D341Med (cell line): Measurements from ENCODE around the gene ZNF865.

Source experiments
- DNase-seq: peaks from one replicate; pipeline ENCODE4 v3.0.0; 2012; ENCODE audit warnings: low spot score

ZNF865 gene

DNA sequence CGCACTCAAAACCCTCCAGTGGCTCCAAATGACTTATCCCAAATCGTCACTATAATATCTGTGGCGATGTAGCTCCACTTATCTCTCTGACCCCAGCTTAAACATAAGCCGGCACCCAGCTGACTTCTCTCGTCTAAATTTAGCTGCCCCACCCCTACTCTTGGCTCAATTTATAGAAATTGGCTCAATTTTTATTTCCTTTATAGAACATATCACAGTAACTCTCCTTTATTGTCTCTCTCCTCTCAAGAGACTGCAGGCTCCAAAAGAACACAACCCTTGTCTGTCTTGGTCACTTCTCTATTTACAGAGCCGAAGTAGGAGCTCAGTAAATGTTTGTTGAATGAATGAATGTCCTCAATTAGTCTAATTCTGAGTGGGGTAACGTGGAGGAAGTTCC is 18.1 kb downstream of the ZNF865 start:
- no peak for DNase-seq

DNA sequence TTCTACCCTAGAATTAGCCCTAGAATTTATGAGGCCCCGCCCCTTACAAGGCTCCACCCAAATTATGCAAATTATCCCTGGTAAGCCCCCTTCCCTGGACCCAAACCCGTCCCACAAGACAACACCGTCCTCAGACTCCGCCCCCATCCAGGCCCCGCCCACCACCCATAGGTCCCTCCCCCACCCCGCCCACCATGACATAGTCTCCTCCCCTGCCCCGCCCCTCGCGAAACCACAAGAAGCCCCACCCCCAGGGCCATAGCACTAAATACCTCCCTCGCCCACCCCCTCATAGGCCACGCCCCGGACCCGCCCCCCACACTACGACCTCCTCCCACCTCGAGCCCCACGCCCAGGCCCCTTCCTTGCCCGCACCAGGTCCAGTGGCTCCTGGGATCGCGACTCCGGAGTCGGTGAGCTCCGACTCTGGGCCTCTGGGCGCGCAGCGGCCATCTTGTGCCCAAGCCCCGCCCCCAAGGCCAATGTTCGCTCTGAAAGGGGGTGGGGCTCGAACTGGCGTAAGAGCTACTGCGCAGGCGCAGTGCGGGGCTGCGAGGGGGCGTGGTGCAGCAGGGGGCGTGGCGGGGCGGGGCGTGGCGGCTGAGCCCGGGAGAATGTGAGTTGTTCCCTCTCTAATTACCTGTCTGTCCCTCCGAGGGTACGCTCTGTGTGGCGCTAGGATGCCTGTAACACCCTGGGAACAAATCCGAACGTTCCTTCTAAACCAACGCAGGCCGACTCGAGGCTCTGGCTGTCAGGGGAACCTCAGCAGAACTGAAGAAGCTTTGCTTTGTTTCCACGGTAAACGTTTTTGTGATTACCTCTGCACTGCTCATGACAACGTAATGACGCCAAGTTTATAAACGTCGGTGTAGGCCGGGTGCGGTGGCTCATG is 18.9 kb downstream of the ZNF865 start, which contains the start of gene ZNF784:
ZNF784 (minus strand) TSS at position 458 of the 895 bp plus-strand sequence; CDS start at position 453, 5 bp downstream.
- DNase-seq = peak; percentile 97

DNA sequence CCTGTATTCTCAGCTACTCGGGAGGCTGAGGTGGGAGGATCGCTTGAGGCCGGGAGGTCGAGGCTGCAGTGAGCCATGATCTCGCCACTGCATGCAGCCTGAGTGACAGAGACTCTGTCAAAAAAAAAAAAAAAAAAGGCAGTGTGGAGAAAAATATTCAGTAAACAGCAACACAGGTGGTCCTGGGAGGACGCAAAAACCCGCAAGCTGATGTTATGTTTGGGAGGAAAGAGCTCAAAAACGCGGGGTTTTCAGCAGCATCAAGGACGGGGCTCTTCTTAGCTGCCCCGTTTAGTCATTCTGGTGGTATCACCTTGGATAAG is 19.5 kb downstream of the ZNF865 start:
- no peak for DNase-seq

DNA sequence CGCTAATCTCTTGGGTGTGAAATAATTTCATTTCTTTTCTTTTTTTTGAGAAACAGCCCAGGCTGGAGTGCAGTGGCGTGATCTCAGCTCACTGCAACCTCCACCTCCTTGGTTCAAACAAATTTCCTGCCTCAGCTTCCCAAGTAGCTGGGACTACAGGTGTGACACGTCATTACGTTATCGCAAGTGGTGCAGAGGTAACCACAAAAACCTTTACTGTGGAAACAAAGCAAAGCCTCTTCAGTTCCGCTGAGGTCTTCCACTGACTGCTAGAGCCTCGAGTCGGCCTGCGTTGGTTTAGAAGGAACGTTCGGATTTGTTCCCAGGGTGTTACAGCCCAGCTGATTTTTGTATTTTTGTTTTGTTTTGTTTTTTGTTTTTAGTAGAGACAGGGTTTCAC is 20.9 kb downstream of the ZNF865 start:
- DNase-seq = no peak

DNA sequence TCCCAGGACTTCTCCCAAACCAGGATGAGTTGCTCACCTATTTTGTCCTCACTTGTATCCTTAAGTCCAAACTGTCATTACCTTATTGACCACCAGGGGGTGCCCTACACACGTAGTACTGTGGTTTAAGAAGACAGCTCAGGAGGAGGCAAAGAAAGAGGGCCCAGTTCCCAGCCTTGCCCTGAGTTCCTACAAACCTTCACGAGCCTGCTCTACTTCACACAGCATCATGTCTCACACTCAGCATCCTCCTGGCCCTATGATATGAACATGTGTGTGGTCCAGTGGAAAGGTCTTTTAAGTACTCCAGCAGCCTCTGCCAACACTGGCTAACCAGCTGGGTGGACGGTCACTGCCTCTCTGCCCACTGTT is 27.0 kb downstream of the ZNF865 start:
- peak; percentile 70 for DNase-seq

DNA sequence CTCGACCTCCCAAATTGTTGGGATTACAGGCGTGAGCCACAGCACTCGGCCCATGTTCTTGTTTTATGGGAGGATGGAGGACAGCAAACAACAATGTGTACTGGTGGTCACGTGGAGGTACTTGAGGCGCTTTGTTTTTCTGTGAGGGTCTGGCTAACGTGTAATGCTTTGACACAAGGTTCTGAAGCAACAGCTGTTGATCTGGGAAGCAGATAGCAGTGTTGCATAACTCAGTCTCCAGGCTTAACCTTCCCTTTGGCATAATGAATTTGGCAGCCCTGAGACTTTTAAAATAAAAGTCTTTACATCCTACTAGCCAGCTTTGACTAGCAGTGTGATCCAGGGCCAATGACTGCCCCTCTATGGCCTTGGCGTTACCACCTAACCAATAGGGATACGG is 28.4 kb downstream of the ZNF865 start:
- DNase-seq = no peak

DNA sequence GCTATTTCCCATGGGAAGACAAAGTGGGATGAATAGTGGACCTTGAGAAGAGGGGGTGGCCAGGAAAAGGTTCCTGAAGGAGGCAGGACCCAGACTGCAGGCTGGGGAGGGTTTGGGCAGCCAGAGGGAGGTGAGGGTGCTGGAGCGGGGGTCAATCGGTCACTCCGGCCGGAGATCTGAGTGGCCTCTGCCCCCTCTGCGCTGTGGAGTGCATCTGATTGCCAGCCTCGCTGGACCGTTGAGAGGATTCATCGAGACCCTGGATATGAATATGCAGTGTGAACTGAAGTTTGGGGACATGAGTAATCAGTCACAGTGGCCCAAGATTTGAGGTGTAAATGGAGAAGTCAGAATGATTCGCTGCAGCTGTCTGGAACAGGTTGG is 29.9 kb downstream of the ZNF865 start:
- DNase-seq = no peak

DNA sequence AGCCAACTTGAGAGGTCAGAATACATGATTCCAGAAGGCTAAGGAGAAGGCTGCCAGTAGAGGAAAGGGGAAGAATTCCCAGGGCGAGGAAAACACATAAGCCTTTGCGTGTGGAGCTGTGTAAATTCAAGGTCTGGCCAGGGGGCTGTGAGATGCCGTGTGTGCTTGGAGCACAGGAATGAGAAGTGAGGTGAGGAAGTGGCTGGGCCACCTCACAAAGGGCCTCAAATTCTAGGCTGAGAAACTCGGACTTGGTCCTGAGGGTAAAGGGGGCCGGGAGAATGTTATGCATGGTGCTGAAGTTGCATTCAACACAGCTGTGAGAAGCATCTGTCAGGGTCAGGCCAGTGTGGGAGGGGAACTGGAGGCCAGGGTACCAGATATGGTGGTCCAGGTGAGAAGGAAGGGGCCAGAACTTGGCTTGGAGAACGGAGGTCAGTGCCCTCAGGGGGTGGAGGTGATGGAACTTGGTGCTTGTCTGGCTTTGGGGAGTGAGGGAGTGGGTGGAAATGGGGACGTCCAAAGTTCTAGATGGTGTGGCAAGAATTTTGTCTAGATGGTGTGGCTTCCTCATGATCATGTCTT is 30.5 kb downstream of the ZNF865 start:
- no peak for DNase-seq

DNA sequence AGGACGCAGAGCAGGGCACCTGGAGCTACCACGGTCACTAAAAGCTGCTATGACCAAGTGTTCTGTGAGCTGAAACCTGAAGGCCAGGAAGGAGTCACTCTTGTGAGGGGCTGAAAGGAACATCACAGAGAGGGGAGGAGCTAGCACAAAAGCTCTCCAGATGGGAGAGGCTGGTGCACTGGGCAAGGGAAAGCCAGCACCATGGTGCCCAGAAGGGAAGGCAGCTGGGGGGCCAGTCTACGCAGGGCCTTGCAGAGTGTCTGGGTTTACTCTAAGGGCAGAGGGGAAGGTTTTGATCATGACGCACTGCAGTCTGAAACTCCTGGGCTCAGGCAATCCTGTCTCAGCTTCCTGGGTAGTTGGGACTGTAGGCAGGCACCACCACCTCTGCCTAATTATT is 31.3 kb downstream of the ZNF865 start:
- DNase-seq = no peak

DNA sequence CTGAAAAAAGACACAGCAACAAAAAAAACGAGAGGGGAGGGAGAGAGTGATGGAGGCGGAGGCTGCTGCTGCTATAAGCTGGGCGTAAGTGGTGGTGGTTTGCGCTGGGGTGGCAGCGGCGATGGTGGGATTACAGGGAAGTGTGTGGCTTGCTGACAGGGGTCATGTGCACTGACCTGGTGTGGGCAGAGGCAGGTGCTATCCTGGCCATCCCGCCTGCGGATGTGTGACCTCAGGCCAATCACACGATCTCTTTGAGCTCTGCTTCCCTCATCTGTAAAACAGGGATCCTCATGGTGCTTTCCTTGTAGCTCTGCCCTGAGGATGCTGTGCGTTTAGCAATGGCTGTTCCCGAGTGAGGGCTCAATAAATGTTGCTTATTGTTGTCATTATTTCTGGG is 32.1 kb downstream of the ZNF865 start:
- no peak for DNase-seq

DNA sequence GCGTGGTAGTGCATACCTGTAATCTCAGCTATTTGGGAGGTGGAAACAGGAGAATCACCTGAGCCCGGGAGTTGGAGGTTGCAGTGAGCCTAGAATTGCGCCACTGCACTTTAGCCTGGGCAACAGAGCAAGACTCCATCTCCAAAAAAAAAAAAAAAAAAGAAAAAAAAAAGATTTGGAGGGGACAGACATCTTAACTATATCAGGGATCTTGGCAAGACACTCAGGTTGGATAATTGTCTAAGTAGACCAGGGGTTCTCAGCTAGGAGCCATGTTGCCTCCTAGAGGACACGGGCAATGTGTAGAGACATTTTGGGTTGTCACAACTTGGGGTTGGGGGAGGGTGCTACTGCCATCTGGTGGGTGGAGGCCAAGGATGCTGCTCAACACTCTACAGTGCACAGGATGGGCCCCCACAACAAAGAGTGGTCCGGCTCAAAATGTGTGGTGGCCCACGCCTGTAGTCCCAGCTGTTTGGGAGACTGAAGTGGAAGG is 33.5 kb downstream of the ZNF865 start:
- no peak for DNase-seq

DNA sequence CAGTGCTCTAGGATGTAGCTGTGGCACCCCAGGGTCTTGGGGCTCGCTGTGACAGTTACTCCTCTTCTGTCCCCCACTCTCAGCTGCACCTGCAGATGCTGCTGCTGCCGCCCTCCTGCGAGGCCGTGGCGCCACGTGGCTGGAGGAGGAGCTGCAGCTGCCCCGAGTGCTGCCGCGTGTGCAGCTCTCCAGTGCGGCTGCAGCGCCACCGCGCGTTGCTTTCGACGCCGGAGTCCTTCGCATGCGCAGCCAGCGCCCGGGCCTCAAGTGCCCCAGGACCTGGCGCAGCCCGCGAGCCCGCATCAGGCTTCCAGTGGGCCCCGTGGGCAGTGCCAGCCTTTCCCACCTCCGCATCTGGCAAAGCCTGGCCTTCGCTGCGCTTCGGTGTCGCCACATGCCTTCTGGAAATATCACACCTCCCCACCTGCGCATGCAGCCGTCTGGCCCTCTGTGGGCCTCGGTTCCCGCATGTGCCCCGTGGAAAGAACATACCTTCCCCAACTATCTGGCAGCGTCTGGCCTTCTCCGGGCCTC is 34.7 kb downstream of the ZNF865 start:
- DNase-seq = no peak

DNA sequence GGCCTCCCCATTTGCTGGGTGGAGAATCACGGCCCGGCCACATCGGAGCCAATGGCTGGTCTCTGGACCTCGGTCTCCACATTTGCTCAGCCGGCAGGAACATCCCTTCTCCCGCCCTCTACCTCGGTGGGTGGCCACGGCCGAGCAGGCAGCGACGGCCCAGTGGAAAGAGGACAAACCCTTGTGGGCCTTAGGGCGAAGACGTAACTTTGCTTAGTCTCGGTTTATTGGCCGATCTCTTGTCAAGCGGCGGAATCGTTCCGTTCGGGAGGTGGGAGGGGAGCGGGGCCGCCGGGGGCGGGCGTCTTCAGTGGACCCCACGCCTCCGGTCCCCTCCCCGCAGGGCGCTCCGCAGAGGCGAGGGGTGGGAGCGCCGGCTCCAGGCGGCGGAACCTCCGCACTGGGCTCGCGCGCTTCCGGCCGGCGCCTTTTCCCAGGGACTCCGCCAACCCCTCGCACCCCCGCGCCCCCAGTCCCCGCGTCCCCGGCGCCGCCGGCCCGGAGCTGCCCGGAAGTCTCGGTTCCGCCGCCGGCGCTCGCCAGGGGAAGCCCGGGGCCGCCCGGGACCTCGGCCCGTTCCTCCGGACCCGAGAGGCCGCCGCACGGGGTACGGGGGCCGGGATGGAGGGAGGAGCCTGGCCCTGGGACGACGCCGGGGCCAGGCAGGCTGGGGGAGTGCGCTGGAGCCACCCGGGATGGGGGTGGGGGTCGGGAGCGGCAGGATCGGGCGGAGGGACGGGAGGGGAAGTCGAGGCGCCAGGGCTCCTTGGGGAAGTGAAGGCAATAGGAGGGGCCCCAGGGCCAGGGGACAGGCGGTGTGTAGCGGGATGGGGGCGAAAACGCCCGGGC is 35.4 kb downstream of the ZNF865 start, which contains the start of gene ZNF580:
ZNF580 (plus strand) TSS at position 426 of the 849 bp plus-strand sequence. CDS start 1,507 bp downstream, outside the sequence.
- peak; percentile 85 for DNase-seq

DNA sequence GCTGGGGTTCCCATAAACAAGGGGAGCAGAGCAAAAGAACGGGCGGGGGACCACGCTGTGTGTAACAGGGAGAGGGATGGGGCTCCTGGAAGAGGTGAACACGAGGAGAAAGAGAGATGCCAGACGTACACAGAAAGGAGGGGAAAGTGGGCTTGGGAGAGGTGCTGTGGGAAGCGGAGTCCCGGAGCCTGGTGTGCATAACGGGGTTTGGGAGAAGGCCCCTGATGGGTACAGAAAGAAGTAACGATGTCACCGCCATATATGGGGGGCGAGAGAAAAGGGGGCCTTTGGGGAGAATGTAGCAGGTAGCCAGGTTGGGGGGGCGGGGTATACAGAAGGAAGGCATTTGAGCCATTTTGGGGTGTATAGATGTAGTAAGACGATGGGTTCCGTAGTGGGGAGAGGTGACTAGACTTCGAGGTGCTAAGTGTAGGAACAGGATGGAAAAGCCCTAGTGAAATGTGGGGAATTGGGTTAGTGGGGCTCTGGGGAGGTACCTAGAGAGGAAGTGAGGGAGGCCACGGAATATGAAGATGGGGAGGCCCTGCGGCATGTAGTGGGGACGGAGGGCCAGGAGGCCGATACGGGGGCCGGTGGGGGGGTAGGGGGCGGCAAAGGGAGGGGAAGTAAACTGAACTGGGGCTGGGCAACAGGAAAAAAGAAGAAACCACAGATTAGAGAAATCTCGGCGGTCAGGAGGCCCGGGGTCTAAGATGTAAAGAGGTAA is 36.1 kb downstream of the ZNF865 start:
- DNase-seq = no peak

DNA sequence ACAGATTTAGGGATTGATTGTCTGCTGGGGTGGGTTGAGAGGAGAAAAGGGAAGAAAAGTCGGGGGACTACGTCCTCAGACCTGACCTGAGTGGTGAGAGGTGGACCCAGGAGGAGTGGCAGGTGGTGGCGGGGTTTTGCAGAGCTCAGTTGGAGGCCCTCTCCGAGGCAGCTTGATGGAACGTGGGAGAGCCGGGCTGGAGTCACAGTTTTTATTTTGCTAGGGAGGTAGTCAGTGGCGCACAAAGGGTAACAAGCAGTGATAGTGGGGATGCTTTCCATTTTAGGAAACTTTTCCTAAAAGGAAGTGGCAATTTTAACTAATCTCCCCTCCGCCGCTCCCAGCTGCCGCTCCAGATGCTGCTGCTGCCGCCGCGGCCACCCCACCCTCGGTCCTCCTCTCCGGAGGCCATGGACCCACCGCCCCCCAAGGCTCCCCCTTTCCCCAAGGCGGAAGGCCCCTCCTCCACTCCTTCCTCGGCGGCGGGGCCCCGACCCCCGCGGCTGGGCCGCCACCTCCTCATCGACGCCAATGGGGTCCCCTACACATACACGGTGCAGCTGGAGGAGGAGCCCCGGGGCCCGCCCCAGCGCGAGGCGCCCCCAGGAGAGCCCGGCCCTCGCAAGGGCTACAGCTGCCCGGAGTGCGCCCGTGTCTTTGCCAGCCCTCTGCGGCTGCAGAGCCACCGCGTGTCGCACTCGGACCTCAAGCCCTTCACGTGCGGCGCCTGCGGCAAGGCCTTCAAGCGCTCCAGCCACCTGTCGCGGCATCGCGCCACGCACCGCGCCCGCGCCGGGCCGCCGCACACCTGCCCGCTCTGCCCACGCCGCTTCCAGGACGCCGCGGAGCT is 36.9 kb downstream of the ZNF865 start:
- DNase-seq = peak; percentile 53

DNA sequence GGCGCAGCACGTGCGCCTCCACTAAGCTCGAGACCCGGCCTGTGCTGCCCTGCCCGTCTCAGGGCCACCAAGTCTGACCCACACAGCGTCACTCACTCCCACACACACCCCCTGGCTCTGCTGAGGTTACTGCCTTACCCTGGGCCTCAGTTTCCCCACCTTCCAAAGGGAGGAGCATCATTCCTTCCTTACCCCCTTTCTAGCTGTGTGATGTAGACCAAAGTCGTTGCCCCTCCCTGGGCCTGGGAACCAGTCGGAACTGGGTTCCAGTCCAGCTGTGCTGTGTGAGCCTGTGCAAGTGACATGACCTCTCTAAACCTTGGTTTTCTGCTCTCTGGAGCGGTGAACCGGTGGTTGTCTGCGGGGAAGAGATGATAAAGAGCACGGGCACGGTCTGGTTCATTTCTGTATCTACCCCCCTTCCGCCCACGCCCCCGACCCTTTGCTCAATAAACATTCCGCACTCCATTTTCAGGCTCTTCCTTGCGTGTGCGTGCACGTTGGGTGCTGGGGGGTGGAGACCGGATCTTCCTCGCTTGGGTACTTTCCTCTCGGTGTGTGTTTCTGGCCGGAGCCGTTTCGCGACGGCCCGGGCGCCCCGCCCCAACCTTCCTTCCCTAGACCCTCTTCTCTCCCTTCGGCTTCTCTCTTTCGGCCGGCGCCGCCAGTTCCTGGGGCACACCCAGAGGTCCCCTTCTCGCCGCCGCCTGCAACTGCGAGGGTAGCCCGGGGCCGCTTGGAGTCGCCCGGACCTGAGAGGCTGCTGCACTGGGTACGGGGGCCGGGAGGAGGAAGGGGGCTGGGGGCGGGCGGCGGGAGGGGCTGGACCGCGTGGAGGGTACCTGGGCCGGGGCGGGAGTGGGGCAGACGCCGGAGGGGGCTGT is 37.8 kb downstream of the ZNF865 start, which contains the start of gene ZNF581:
ZNF581 (plus strand) TSS at position 647 of the 884 bp plus-strand sequence. CDS start 923 bp downstream, outside the sequence.
- DNase-seq = peak; percentile 77

DNA sequence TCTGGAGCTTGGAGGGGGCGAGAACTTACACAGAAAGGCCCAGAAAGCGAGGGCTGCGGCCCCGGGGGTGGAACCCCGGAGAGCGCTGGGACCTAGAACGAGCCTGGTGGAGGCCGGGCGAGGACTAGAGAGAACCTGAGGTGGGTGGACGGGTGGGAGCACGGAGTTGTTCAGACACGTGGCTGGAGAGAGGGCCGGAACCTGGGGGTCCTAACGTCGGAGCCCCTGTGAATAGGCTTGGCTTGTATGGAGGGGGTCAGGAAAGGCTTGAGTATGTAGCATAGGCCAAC is 38.4 kb downstream of the ZNF865 start:
- DNase-seq = no peak

DNA sequence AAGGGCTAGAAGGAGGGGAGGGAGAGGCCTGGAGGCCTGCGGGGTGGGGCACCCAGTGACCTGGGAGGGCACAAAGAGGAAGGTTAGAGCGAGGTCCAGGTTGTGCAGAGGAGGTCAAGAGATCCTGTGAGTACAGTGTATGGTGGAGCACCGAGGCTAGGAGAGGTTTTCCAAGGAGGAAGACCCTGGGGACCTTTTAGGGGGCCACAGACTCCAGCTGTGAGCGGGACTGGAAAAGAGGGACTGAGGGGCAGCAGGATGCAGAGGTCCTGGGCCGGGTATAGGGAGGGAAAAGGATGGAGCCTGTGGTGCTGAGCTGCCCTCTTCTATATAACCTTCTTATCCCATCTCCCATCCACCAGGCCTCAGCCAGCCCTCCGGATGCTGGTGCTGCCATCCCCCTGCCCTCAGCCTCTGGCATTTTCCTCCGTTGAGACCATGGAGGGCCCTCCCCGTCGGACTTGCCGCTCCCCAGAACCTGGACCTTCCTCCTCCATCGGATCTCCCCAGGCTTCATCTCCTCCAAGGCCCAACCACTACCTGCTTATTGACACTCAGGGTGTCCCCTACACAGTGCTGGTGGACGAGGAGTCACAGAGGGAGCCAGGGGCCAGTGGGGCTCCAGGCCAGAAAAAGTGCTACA is 38.9 kb downstream of the ZNF865 start:
- no peak for DNase-seq

DNA sequence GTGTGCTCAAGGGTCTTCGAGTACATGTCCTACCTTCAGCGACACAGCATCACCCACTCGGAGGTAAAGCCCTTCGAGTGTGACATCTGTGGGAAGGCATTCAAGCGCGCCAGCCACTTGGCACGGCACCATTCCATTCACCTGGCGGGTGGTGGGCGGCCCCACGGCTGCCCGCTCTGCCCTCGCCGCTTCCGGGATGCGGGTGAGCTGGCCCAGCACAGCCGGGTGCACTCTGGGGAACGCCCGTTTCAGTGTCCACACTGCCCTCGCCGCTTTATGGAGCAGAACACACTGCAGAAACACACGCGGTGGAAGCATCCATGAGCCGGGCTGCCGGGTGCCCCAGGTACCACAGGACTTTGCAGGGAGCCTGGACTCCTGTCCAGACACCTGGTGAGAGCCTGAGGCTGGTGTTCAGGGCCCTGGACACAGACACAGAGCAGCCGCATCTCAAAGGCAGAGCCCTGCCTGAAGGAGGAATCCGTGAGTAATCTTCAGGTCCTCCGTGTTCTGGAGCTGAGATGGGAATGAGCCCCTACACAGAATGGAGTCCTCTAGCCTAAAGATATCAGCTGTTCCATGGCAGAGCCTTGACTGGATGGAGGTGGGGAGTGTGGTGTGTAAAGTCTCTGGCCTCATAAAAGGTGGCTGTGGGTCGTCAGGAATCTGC is 39.5 kb downstream of the ZNF865 start:
- no peak for DNase-seq
